ENCODE results near the gene WFS1. TPM values are rescaled to one million over a fixed set of nuclear protein-coding genes. Genes with fewer than 3 reads are reported as not detected.

The WFS1 gene
- total RNA-seq, 1 experiment from 2014 or later = 57.1 TPM

DNA sequence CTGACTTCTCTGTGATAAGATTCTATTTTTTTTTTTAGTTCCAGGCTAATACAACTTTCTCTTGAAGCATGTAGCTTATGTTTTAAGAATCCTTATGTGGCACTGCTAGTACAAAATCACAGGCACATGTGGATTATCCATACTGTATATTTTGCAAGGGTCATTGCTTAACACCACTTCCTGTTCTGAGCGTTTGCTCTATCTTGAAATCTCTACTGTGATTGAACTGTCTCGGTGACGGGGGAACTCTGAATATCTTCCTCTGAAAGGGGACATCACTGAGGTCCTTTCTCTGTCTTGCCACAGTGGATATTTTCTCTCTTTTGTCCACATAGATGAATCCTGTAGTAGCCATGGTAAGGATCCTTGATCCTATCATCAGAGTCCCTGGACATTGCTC, 2.1 kb upstream of the WFS1 start:
- CTCF ChIA-PET = interaction anchor here (0.6 to 1.2 kb wide), 2 partner anchors 16 to 76 kb away, joined by 3 to 6 read pairs; no protein-coding TSS in a partner anchor
- intact Hi-C loops (cut with micrococcal nuclease; ENCODE audit: unreplicated experiment) = no loop called here
- no peaks in the 10 kb centered on the region for H3K27me3 ChIP-seq (ENCODE audit: insufficient read depth, low read depth)
- H3K9me3 ChIP-seq (ENCODE audit: insufficient read depth, low read depth) = no peaks in the 10 kb centered on the region
- no peak overlapping the region for H3K27ac ChIP-seq
- DNase-seq = no peak
- TF ChIP-seq, protein P1, sequence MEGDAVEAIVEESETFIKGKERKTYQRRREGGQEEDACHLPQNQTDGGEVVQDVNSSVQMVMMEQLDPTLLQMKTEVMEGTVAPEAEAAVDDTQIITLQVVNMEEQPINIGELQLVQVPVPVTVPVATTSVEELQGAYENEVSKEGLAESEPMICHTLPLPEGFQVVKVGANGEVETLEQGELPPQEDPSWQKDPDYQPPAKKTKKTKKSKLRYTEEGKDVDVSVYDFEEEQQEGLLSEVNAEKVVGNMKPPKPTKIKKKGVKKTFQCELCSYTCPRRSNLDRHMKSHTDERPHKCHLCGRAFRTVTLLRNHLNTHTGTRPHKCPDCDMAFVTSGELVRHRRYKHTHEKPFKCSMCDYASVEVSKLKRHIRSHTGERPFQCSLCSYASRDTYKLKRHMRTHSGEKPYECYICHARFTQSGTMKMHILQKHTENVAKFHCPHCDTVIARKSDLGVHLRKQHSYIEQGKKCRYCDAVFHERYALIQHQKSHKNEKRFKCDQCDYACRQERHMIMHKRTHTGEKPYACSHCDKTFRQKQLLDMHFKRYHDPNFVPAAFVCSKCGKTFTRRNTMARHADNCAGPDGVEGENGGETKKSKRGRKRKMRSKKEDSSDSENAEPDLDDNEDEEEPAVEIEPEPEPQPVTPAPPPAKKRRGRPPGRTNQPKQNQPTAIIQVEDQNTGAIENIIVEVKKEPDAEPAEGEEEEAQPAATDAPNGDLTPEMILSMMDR (conservative IDR thresholded peaks at IDR 0.05) = no peak
- no peak for TF ChIP-seq EZH2 (IDR thresholded peaks at IDR 0.05; ENCODE audit: low read depth)
- no peak overlapping the region for H3K4me3 ChIP-seq
- no peaks in the 10 kb centered on the region for H3K79me2 ChIP-seq (ENCODE audit: low read depth)
- POLR2A ChIA-PET (ENCODE audit: unreplicated experiment) = no interaction called here
- no TSS peak for BruUV-seq (replicated peaks)
- H3K36me3 ChIP-seq (ENCODE audit: low read depth) = no peaks in the 10 kb centered on the region
- H2AFZ ChIP-seq = no peak overlapping the region
- H3K4me2 ChIP-seq = no peak overlapping the region
- H3F3A ChIP-seq (ENCODE audit: insufficient read depth, low read depth) = peaks cover 5% of the 10 kb centered on the region; the same call in 1 of the 2 replicates
- no peaks in the 10 kb centered on the region for H3K9me2 ChIP-seq (ENCODE audit: insufficient read depth)
- H4K20me1 ChIP-seq (ENCODE audit: insufficient read depth) = peaks cover 6% of the 10 kb centered on the region
- peaks cover 19% of the 10 kb centered on the region for H3K4me1 ChIP-seq (replicated peaks; ENCODE audit: insufficient read depth)

DNA sequence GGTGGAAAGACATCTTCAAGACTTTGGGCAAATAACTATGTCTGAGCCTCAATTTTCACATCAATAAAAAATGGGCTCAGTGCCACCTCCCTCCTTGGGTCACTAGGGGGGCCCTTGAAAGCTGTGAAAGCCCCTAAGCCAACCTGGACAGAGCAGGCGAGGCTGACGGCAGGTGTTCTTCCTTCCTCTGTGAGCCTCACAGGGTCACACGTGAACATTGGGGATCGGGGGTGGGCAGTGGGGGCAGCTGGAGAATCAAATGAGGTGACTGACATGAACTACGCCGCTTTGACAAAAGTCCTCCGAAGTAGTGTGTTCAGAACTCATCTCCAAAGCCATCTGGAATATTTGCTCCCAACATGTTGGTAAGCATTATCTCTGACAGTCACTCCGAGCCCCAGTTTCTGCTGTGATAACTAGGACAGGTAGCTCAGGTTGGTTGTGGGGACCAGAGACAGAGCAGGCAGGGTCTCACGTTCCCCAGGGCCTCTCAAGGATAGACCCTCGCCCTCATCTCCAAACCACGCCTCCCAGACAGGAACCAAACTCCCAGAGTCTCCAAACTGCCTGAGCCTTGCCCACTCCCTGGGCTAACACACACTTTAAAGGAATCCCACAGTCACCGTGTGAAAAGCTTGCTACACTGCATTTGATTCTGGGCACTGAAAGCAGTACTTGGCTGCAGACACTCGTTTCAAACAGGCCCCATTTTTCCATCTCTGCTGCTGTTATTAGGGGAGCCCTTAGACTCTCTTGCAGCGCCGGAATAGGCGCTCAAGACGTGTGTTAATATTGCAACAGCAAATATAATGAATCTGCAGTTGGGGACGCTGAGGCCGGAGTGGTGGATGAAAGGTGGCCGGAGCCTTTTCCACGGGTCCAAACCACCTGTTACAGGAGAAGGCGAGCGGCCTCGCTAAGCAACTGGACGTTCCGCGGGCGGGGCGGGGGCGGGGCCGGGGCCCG, 717 bp upstream of the WFS1 start:
- POLR2A ChIA-PET (ENCODE audit: unreplicated experiment) = interaction anchor here (0.6 kb wide), 3 partner anchors 287 to 1874 kb away, joined by 6 to 11 read pairs (median 9); no protein-coding TSS in a partner anchor

DNA sequence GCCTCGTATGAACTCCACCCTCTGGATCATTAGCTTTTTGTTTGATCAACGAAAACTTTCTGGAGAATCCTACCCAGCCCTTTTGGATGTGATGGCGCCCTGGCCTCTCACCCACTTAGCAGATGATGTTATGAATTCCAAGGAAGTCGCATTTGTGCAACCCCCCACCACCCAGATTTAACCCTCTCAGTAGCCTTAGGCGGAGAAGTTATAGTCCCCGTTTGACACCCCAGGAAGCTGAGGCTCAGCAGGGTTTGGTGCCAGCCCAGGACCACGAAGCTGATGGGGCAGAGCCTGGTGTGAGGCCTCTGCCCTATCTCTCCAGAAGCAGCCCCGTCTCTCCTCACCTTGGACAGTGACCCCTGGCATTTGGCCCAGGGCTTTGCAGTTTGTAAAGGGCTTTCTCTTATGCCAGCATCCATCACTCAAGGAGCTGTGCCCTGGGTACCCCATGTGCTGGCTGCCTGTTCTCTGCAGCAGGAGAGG, 1.0 kb downstream of the WFS1 start:
- Histone ChIP-seq H4K20me1 (ENCODE audit: insufficient read depth) (peaks cover 19% of the 10 kb centered on the region), H3K9me3 (ENCODE audit: insufficient read depth, low read depth) (no peaks in the 10 kb centered on the region), H2AFZ (peak overlapping the region; percentile 64; the same call in 1 of the 2 replicates), H3K27ac (no peak overlapping the region), H3K9me2 (ENCODE audit: insufficient read depth) (no peaks in the 10 kb centered on the region), H3K4me2 (peak overlapping the region; percentile 85), H3F3A (ENCODE audit: insufficient read depth, low read depth) (peaks cover 22% of the 10 kb centered on the region), H3K79me2 (ENCODE audit: low read depth) (peaks cover 11% of the 10 kb centered on the region; the same call in 1 of the 2 replicates), H3K4me3 (peak overlapping the region; percentile 81), H3K4me1 (replicated peaks; ENCODE audit: insufficient read depth) (peaks cover 40% of the 10 kb centered on the region), H3K36me3 (ENCODE audit: low read depth) (no peaks in the 10 kb centered on the region), H3K27me3 (ENCODE audit: insufficient read depth, low read depth) (no peaks in the 10 kb centered on the region)
- TF ChIP-seq, protein P1 (conservative IDR thresholded peaks at IDR 0.05) = no peak
- no peak for TF ChIP-seq EZH2 (IDR thresholded peaks at IDR 0.05; ENCODE audit: low read depth)
- BruUV-seq (replicated peaks) = TSS peak; percentile 50
- POLR2A ChIA-PET (ENCODE audit: unreplicated experiment) = no interaction called here
- CTCF ChIA-PET = interaction anchor here (0.6 kb wide), 1 partner anchor 20 kb away, joined by 3 read pairs; no protein-coding TSS in a partner anchor
- DNase-seq = peak; percentile 8 to 40
- intact Hi-C loops (cut with micrococcal nuclease; ENCODE audit: unreplicated experiment) = loop anchor here (5.0 kb wide), 1 partner anchor 417 kb away; no protein-coding TSS in a partner anchor

More for the DNA sequence above, 717 bp upstream of the WFS1 start:
- Histone ChIP-seq H3K27me3 (ENCODE audit: insufficient read depth, low read depth) (no peaks in the 10 kb centered on the region), H3K36me3 (ENCODE audit: low read depth) (no peaks in the 10 kb centered on the region), H3K4me2 (peak overlapping the region; percentile 77), H3K9me2 (ENCODE audit: insufficient read depth) (no peaks in the 10 kb centered on the region), H3K9me3 (ENCODE audit: insufficient read depth, low read depth) (no peaks in the 10 kb centered on the region), H3K27ac (no peak overlapping the region), H3K4me1 (replicated peaks; ENCODE audit: insufficient read depth) (peaks cover 33% of the 10 kb centered on the region), H3F3A (ENCODE audit: insufficient read depth, low read depth) (peaks cover 17% of the 10 kb centered on the region), H4K20me1 (ENCODE audit: insufficient read depth) (peaks cover 12% of the 10 kb centered on the region), H3K4me3 (peak overlapping the region; percentile 48; the same call in 1 of the 2 replicates), H3K79me2 (ENCODE audit: low read depth) (no peaks in the 10 kb centered on the region), H2AFZ (peak overlapping the region; percentile 85)
- BruUV-seq (replicated peaks) = no TSS peak
- intact Hi-C loops (cut with micrococcal nuclease; ENCODE audit: unreplicated experiment) = no loop called here
- CTCF ChIA-PET = no interaction called here
- no peak for TF ChIP-seq EZH2 (IDR thresholded peaks at IDR 0.05; ENCODE audit: low read depth)
- TF ChIP-seq, protein P1 (conservative IDR thresholded peaks at IDR 0.05) = no peak
- DNase-seq = no peak
